ENCODE data around the gene CFAP97D2. TPM values are rescaled to one million over a fixed set of nuclear protein-coding genes. Genes with fewer than 3 reads are reported as not detected.
A peak's percentile ranks its signal among the peaks of the same experiment; 100 is the strongest.
"Not testable (repeated sequence)": the region's sequence is repeated elsewhere in the genome, so short reads cannot be mapped to it uniquely, and the experiment has no call there.

CFAP97D2 gene
- not detected for total RNA-seq
- long read RNA-seq, result 0 reads

DNA sequence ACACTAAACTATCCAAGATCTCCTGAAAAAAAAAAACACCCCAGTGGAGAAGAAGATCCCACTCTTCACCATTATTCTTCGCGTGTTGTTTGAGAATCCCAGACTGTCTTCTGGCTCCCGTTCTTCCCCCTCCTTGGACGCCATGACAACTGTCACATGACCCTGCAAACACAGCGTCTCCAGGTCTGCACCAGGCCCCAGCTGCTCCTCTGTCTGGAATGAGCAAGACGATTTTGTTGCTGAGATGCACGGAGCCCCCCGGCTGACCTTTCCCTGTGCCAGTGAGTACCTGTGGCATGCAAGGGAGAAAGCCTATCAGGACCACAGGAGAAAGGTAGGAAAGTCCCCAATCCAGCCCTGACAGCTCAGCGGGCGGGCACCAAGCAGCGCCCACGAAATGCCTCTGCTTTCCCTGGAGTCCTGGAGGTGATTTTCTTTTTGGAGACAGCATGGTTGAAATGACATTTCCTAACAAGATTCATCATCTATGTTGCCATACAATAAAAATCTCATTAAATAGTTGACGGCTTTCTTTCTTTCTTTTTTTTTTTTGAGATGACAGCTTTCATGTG lies at the start of gene CFAP97D2:
Gene CFAP97D2 (plus strand): TSS at position 171 of the 572 bp plus-strand sequence. CDS start 74 bp downstream, at position 245.
- intact Hi-C loops (cut with DNase I, micrococcal nuclease), result no loop called here
- ATAC-seq (no peak), DNase-seq (no peak)

DNA sequence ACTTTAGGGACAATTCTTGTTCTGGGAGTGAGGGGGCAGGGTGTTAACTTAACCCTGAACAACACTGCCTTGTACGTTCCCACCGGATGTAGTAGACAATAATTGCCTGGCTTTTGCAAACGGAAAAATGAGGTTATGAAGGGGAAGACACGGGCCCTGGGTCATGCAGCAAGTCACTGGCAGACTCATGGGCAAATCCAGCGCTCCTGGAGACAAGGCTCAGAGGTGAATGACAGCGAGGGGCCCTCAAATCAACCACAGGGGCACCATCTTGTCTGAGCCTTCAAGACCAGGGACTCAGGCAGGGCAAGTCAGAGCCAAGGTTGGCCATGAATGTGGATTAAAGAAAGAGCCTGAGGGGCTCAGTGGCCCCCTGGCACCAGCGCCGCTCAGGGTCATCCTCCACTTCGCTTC lies 49.4 kb upstream of the CFAP97D2 start:
- no peak for ATAC-seq
- DNase-seq, result no peak
- intact Hi-C loops (cut with DNase I, micrococcal nuclease), result no loop called here

DNA sequence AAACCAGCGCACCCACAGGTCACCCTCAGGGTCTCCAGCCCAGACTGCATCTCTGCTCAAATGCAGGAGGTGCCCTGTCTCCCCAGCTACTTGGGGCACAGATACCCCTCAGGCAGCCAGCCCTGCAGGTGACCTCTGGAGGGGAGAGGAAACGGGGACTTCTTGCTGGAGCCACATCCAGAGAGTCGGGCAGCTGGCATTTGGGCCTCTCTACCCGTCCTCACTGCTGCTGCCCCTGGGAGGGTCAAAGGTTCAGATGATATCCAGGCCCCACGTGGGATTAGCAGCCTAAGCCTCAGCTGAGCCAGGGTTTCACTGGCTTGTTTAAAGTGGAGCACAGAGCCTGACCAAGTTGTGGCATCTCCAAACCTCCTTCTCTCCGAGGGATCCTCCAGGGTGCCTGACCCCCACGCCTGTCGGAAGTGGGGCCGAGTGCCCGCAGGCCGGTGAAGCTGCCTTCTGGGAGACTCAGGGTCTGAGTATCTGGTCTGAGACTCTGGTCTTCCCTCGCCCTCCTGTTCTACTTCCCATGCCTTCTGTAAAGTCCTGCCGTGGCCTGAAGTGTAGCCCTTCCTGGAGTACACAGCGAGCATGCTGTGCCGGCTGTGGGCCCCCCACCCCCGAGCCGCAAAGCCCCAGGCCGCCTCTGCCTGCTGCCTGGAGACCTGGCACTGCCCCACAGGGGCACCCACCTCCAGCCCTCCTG lies 48.8 kb upstream of the CFAP97D2 start:
- no peak for ATAC-seq
- no peak for DNase-seq
- intact Hi-C loops (cut with DNase I, micrococcal nuclease), result no loop called here

DNA sequence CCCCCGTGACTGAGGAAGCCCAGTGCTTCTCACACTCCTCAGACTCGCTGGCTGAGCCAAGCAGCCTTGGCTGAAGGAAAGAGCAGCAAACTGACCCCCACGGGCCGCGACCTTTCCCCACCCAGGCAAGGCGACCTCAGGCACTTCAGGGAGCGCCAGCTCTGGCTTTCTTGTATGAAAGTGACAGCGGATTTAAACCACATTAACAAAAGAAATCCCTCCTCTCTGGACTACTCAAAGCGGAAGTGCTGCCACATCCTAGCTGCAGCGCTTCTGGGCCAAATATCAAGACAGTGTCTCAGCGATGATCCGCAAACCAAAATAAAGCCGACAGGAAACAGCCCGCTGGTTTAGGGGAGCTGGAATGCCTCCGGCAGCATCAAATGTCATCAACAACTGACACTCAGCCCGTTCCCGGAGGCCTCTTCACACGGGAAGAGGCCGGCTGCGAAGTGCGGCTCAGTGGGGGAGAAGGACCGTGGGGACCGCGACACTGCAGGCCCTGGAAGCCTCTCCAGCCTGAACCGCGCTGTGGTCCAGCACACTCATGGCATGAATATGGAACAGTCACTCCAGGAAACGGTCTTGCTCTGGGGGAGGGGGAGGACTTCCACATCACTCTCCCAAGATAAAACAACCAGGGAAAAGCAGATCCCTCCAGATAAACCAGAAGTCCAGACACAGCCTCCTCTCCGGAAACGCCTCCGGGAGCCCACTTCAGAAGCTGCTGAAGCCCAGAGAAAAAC lies 48.0 kb upstream of the CFAP97D2 start:
- intact Hi-C loops (cut with DNase I, micrococcal nuclease), result no loop called here
- ATAC-seq, result no peak
- peak in 1 of 2 donors; percentile 46 for DNase-seq

DNA sequence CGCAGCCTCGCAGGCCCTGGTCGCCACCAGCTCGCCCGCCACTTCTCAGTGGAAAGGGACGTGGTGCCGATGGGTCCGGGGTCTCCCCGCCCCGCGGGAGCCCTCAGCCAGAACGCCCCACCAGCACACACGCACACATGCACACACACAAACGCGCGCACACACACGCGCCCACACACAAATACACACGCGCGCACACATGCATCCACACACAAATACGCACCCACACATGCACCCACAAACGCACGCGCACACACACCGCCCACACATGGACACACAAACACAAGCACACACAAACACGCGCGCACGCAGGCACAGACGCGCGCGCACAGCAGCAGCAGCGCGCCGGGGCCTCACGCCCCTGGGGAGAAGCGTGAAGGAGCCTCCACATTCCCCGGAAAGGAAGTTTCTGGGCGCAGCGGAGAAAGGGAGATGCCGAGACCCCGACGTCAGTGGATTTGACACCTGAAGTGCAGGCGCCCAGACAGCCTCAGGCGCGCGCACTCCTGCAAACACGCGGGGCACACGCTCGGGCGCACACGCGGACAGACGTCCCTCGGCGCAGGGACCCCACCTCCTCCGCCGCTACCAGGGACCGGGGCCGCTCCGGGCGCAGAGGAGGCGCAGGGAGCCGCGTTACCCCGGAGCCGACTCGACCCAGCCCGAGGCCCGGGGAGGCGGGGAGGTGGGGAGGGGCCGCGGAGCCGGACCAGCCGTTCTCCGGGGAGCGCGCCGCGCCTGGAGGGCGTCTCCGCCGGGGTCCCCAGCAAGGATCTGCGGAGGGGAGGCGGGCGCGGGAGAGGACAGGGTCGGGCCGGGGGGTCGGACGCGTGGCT lies 47.3 kb upstream of the CFAP97D2 start:
- peak; percentile 38 for ATAC-seq
- intact Hi-C loops (cut with DNase I, micrococcal nuclease), result no loop called here
- DNase-seq, result peak in 1 of 2 donors; percentile 49

DNA sequence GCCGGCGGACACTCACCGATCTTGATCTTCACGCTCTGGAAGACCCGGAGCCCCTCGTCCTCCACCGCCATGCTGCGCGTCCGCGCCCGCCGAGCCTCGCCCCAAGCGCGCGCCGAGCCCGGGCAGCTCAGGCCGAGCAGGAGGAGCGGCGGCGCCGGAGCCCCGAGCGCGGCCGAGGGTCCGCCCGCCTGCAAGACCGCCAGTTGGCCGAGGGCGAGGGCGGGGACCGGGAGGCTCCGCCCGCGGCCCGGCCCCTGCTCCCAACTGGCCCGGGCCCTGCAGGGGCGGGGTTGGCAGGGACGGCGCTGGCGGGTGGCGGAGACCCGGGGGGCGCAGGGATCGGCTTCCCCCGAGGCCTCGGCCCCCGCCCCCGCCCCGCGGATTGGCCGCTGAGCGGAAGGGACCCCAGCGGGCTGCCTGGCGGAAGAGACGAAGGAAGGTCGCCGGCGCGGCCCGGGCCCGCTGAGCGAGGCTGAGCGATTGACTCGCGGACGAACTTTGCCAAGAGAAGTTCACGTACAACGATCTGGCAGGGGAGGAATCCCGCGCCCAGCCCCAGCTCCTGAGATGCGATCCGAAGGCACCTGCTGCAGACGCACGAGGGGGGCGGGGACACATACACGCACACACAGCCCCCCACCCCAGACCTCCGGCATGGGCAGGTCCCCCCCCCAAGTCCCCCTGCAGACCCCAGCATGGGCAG lies 46.5 kb upstream of the CFAP97D2 start, which contains the start of gene RASA3:
Gene RASA3 (minus strand): TSS at position 205 of the 703 bp plus-strand sequence. CDS start 134 bp downstream, at position 71.
- DNase-seq (peak; percentile 73 to 80), ATAC-seq (peak; percentile 90)
- intact Hi-C loops (cut with DNase I, micrococcal nuclease), result no loop called here

DNA sequence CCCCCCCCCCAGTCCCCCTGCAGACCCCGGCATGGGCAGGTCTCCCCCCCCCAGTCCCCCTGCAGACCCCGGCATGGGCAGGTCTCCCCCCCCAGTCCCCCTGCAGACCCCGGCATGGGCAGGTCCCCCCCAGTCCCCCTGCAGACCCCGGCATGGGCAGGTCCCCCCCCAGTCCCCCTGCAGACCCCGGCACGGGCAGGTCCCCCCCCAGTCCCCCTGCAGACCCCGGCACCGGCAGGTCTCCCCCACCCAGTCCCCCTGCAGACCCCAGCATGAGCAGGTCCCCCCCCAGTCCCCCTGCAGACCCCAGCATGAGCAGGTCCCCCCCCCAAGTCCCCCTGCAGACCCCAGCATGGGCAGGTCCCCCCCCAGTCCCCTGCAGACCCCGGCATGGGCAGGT lies 45.9 kb upstream of the CFAP97D2 start:
- DNase-seq; ATAC-seq; intact Hi-C loops (cut with DNase I, micrococcal nuclease): not testable (repeated sequence)

DNA sequence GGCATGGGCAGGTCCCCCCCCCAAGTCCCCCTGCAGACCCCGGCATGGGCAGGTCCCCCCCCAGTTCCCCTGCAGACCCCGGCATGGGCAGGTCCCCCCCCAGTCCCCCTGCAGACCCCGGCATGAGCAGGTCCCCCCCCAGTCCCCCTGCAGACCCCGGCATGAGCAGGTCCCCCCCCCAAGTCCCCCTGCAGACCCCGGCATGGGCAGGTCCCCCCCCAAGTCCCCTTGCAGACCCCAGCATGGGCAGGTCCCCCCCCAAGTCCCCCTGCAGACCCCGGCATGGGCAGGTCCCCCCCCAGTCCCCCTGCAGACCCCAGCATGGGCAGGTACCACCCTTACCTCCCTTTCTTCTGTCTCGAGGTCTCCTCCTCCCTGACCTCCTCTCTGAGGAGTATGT lies 45.5 kb upstream of the CFAP97D2 start:
- DNase-seq; intact Hi-C loops (cut with DNase I, micrococcal nuclease): not testable (repeated sequence)

DNA sequence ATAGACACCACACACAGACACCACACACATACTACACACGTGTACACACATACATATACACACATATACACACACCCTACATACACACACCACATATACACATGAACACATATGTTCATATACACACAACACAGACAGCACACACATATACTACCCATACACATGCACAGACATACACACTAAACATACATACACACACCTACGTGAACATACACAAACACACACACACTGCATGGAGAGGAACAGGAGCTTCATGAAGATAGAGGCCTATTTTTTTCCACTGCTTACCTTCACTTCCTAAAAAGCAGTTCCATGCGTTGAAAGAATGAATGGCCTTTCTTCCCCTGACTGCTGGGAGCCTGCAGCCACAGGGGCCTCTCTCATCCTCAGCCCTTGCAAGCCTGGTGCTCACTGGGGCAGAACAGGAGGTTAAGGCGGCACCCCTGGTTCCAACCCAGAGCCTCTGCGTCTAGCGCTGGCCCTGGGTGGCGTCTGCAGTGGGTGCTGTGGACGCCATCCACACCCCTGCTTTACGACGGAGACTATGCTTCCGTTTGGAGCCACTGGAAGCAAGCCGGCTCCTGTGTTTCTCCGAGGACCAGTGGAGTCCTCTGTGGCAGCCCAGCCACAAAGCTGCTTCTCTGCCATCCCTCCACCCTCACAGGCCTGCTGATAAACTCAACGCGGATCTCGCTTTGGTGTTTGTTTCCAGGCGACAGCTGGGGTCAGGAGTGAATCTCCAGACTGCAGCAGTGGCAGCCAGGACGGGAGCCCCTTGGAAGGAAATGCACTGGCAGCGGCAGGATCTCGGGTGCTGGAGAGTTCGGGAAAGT lies 44.7 kb upstream of the CFAP97D2 start:
- DNase-seq (no peak), ATAC-seq (peak; percentile 53)
- intact Hi-C loops (cut with DNase I, micrococcal nuclease), result no loop called here

More for the DNA sequence above, 45.5 kb upstream of the CFAP97D2 start:
- not testable (repeated sequence) for ATAC-seq

DNA sequence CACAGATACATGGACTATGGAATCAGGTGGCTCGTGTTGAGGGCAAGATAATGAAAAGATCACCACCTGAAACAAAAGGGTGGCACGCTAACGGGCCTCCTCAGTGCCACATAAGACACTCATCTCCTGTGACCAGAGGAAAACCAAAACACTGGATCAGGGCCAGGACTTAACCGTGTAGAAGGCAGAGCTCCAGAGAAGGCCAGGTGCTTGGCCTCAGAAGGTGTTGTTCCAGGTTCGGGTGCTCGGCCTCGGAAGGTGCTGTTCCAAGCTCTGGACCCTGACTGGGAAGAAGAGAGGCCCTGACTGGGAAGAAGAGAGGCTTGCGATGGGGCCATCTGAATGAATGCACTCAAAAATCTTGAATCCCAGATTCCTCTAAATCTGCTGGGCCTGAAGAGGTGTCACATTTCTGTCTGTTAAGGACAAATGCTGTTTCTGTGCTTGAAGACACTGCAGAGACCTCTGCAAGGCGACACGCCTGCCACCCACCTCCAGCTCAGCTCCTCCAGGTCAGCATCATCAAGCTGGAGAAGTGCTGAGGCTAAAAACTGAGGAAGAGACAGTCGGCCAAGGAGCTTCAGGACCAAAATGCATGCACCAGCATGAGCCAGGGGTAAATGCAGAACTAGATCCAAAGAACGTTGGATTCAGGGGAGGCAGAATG lies 44.0 kb upstream of the CFAP97D2 start:
- peak in 1 of 2 donors; percentile 12 for DNase-seq

DNA sequence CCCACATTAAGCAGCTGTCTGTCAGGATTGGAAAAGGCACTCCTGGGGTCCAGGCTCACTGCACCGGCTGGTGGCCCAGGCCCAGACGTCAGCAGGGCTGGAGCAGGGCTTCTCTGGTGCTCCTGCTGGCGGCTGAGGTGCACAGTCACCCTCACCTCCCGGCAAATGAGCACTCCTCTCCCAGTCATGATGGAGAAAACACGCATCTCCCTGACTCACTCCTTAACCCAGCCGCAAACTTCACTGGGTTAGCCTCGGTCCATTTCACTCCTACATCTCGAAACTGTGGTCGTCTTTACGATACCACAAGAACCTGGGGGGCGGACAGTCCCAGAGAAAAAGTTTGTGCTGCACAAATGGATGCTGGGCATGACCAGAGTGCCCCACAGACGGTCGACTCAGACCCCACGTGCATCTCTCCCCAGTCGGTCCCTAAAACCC lies 43.3 kb upstream of the CFAP97D2 start:
- ATAC-seq (no peak), DNase-seq (no peak)
- intact Hi-C loops (cut with DNase I, micrococcal nuclease), result no loop called here

More for the DNA sequence above, 44.0 kb upstream of the CFAP97D2 start:
- ATAC-seq, result no peak
- intact Hi-C loops (cut with DNase I, micrococcal nuclease), result no loop called here

DNA sequence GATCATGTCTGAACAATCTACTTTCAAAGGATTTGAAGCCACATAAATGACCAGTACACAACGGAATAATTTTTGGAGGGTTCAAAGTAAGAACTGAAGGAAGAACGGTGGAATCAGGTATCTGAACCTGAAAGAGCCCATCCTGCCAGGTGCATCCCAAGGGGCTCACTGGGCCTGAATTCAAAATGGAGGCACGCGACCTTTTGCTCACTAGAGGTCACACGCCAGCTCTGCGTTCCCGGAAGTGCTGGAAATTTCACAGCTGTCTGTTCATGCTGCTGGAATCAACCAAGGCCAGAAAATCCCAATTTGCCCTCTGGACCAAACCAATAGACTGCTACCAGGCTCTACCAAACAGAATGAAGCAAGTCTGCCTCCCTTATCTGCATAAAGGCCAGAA lies 42.5 kb upstream of the CFAP97D2 start:
- DNase-seq (no peak), ATAC-seq (no peak)
- intact Hi-C loops (cut with DNase I, micrococcal nuclease), result no loop called here

DNA sequence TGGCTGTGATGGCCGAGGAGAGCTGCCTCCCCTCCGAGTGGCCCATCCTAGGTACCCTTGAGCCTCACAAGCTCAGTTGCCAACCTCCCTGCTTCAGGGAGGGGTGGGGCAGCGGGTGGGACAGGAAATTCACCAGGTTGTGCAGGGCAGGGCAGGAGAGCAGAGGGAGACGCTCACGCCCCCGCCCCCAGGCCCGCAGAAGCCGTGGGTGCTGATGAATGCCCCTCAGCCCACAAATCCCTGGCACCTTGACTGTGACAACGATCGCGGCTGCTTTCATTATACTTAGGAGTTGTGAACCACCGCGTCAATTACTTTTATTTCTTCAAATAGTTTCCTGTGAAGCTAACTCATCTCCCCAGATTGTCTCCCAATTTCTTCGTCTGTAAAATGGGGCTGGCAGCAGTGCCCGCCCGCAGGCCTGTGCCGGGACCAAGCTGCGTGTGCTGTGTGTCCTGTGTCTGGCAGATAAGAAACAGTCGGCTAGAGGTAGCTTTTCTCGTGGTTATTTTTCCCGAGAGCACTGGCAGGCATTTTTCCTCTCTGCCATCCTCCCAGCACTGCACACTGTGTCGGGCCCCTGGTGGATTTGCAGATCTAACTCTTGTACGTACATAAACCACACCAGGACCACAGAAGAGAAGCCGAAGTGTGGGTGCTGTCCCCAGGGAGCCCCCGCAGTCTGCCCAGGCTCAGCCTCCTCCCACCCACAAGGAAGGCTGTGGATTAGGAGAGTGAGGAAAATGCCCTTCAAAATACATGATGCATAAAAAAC lies 38.7 kb upstream of the CFAP97D2 start:
- intact Hi-C loops (cut with DNase I, micrococcal nuclease), result no loop called here
- DNase-seq (no peak), ATAC-seq (peak; percentile 40)

DNA sequence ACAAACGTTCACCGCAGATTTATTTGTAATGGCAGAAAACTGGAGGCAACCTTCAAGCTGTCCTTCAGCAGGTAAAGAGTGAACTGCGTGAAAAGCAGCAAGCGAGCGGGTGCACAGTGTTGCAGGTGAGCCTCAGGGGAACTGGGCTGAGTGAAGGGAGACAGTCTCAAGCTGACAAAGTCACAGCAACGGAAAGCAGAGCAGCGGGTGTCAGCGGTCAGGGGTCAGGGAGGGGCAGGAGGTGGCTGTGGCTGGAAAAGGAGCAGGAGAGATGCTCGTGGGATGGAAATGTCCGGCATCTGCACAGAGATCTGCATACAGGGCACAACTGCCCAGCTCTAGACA lies 38.2 kb upstream of the CFAP97D2 start:
- ATAC-seq, result no peak
- intact Hi-C loops (cut with DNase I, micrococcal nuclease), result no loop called here
- DNase-seq, result no peak

DNA sequence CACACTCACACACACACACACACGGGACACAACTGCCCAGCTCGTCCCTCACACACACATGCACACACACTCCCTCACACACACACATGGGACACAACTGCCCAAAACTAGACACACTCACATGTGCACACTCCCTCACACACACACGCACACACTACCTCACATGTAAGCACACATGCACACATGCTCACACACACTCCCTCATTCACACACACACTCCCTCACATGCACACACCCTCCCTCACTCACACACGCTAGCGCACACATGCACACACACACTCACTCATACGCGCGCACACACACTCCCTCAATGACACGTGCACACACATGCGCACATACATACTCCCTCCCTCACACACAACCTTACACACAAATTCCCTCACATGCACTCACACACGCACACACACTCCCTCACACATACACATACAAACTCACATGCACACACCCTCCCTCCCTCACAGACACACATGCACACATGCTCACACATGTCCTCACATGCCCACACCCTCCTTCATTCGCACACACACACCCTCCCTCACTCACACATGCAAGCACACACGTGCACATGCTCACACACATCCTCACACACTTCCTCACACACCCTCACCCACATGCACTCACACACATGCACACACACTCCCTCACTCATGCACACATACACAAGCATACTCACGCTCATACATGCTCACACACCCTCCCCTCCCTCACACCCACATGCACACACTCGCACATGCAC lies 37.6 kb upstream of the CFAP97D2 start:
- intact Hi-C loops (cut with DNase I, micrococcal nuclease), result no loop called here
- ATAC-seq (no peak), DNase-seq (no peak)

DNA sequence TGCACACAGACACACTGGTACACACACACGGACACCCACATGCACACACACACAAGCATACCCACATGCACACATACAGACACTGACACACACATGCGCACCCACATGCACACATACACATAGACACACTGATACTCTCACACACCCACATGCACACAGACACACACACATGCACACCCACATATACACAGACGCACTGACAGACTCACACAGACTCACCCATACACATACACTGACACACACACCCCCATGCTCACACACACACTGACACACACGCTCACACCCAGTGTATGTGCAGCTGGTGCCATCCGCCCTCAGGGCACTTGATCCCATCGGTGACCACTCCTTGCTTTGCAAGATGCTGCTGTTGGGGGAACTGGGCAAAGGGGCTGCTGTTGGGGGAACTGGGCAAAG lies 36.9 kb upstream of the CFAP97D2 start:
- intact Hi-C loops (cut with DNase I, micrococcal nuclease), result no loop called here
- DNase-seq (no peak), ATAC-seq (peak; percentile 8)
